ENCODE data around the gene DLG3. TPM values are rescaled to one million over a fixed set of nuclear protein-coding genes. Genes with fewer than 3 reads are reported as not detected.

Gene DLG3
- total RNA-seq: 37.7 and 47.4 TPM in 2 replicates

GRCh38 chrX:70444326-70444945, at the start of gene DLG3:
TSS of gene DLG3 (plus strand) at chrX:70444835. CDS start at chrX:70445202, 367 bp downstream.

GRCh38 chrX:70422851-70423341, 21.7 kb upstream of the DLG3 start, which contains the start of gene GDPD2:
TSS of gene GDPD2 (plus strand) at chrX:70423314. CDS start at chrX:70424985, 1,671 bp downstream.

Other genes starting within 250 kb of the DLG3 start
- not detected in 2 replicates for gene AWAT1, start 210.2 kb upstream of the DLG3 start, total RNA-seq
- gene P2RY4, start 184.6 kb upstream of the DLG3 start, total RNA-seq: 0.19 TPM in 1 of 2 replicates, not detected in the other
- gene ARR3, start 176.5 kb upstream of the DLG3 start, total RNA-seq: not detected in 2 replicates
- gene RAB41, start 162.7 kb upstream of the DLG3 start, total RNA-seq: not detected in 2 replicates
- 51.5 and 55.1 TPM in 2 replicates for gene PDZD11, start 154.9 kb upstream of the DLG3 start, total RNA-seq
- 11.4 and 16.4 TPM in 2 replicates for gene KIF4A, start 154.7 kb upstream of the DLG3 start, total RNA-seq
- gene GDPD2, start 21.5 kb upstream of the DLG3 start, total RNA-seq: not detected in 2 replicates

Data from aortic smooth muscle cell (primary cell).